ENCODE data around the gene DCT.

GRCh38 chr13:94419925-94420305 is 59.6 kb downstream of the DCT start:
- TF ChIP-seq CTCF (IDR thresholded peaks at IDR 0.05), result no peak
- TF ChIP-seq POLR2A (IDR thresholded peaks at IDR 0.05), result no peak
